22Rv1 (cell line): Measurements from ENCODE around the gene PBX1.

Experiments used
- ZFX ChIP-seq: fragments of 450-650 bp; IDR thresholded peaks from 2 replicates; pipeline ENCODE4 v1.6.1; 2017; ENCODE audit warnings: antibody characterized with exemption, borderline replicate concordance
- TF ChIP-seq, protein P1 (sequence below): fragments of 450-650 bp; IDR thresholded peaks from 2 replicates; pipeline ENCODE4 v1.5.1; 2017; ENCODE audit warnings: mild to moderate bottlenecking

DNA sequence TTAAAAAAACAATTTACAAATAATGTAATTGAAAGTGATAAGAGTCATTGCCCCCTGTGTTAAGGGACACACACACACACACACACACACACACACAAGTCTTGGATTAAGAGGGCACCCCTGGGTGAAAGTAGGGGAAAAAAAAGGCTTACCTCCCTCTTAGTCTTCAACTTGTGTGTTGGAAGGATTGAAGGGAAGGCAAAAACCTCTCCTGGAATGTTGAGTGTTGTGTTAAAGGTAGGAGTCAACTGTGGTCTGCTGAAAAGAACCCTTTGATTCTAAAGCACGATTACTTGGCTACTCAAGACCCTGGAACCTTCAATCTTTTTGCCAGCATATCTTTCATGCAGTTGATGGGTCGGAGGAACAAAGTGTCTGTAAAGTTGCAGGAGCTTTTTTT, 6.4 kb downstream of the PBX1 start:
- TF ChIP-seq, protein P1, sequence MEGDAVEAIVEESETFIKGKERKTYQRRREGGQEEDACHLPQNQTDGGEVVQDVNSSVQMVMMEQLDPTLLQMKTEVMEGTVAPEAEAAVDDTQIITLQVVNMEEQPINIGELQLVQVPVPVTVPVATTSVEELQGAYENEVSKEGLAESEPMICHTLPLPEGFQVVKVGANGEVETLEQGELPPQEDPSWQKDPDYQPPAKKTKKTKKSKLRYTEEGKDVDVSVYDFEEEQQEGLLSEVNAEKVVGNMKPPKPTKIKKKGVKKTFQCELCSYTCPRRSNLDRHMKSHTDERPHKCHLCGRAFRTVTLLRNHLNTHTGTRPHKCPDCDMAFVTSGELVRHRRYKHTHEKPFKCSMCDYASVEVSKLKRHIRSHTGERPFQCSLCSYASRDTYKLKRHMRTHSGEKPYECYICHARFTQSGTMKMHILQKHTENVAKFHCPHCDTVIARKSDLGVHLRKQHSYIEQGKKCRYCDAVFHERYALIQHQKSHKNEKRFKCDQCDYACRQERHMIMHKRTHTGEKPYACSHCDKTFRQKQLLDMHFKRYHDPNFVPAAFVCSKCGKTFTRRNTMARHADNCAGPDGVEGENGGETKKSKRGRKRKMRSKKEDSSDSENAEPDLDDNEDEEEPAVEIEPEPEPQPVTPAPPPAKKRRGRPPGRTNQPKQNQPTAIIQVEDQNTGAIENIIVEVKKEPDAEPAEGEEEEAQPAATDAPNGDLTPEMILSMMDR, result no peak
- TF ChIP-seq ZFX, result no peak
